GM18951 (cell line): Measurements from ENCODE around the gene VSIG10L2.

ENCODE experiments used
- POLR2A ChIP-seq: IDR thresholded peaks from 4 replicates; pipeline ENCODE4 v1.6.1; 2011; ENCODE audit warnings: mild to moderate bottlenecking; ENCODE audit not compliant: insufficient read length, insufficient read depth; ENCODE audit errors: extremely low read depth
- in situ Hi-C: fragments of 300-500 bp; cut with MboI; formaldehyde crosslinking; loops from one replicate; pipeline ENCODE4 v1.12.0; 2022; ENCODE audit warnings: low sequenced_read_pairs, mixed read lengths, inconsistent platforms; ENCODE audit not compliant: unreplicated experiment

Gene VSIG10L2

DNA sequence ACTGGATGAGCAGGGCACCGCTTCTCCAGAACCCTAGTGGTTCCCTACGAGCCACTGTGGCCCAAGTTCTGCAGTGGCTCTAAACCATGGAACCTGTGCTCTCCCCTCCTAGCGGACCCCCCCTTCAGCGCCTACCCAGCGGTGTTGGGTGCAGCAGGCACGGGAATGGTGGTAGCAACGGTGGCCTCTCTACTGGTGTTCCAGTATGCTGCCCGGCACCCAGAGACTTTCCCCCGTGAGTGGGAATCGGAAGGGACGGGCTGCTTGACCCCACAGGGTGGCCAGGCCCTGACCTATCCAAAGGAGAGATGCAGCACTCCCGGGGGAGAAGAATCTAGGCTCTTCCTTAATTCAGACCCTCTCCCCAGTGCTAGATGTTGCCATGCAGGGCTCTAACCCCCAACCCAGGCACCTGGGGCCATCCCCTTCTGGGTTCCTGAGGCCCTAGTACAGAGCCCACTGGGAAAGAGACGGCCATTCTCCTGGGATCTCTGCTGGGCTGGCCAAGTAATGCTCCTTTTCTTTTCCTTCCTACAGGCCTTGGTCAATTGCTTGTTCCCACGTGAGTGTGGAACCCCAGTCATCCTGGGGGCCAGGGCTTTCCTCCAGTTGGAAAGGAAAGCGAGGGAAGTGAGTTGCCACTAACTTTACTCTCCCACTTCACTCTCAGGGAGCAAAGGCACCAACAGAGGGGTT, 9.2 kb downstream of the VSIG10L2 start:
- in situ Hi-C loops: no loop called here
- TF ChIP-seq POLR2A: no peak

DNA sequence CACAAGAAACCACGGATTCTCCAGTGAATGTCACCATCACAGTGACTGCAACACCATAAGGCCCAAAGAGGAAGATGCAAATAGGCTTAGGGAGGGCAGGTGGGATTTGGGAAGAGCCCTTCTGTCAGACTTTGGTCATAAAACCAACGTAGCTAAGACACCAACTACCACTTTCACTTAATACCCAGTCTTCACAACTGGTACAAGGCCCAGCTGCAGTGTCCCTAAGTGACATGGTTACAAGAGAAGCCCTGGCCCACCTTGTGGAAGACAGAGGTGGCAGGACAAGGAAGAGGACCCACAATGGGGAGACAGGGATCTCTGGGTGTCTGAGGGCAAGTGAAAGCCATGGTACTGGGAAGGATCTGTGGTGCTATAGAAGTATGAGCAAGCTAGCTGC, 10.0 kb downstream of the VSIG10L2 start:
- no peak for TF ChIP-seq POLR2A
- in situ Hi-C loops: no loop called here

DNA sequence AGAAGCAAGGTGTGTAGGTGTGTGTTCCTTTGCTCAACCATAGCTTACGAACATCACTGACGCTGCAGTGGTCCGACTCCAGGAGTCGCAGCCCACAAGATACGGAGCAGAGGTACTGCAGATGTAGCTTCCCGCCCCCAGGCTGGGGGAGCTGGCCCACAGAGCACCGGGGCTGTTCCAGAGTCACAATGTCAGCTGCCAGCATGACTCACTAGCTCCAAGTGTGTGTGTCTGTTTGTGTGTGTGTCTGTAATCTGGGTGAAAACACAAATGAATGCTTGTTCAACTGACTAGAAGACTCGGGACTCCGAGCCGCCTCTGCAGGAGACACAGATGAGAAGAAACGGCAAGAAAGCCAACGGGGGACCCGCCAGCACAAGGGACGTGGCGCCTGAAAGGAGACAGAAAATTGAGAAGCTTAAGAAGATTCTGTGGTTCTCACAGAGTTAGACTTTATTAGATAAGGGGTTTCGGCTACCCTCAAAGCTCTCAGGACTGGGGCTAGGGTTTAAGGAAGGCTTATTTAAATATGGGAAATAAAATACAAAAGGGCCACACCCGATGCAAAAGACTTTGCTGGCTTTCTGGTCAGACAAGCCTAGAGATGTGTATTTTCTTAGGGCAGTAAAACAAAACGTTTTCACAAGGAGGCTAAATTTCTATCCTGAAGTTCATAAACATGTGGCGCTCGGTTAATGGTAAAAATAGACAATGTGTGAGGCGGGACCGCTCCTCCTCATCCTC, 10.7 kb downstream of the VSIG10L2 start:
- TF ChIP-seq POLR2A: no peak
- in situ Hi-C loops: no loop called here

DNA sequence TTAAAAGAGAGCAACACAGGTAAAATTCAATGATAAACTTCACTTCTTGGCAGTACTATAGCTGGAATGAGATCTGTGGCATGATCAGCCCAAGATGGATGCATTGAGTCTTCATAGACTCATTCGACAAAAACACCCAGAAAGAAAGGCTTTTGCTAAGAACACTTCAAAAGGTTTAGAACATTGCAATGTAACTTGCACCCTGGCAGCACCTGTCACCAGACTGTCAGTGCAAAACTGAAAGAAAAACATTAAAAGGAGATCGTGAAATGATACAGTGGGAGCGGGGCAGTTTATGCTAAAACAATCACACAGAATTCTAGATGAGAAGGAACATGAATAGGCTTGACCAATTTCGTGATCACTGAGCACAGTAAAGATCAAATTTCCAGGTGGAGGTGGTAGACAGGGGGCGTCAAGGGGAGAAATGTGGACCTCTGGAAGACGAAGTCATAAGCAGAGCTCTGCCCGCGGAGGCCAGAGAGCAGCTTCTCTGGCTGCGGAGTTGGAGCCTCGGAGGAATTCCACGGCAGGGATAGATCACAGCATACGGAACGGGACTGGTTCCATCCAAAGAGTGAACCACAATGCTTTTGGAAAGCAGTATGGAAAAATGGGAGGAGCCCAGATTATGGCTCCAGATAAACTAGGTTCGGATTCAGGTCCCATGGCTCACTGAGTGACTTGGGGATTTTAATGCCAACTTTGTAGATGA, 11.9 kb downstream of the VSIG10L2 start:
- no peak for TF ChIP-seq POLR2A
- in situ Hi-C loops: no loop called here

DNA sequence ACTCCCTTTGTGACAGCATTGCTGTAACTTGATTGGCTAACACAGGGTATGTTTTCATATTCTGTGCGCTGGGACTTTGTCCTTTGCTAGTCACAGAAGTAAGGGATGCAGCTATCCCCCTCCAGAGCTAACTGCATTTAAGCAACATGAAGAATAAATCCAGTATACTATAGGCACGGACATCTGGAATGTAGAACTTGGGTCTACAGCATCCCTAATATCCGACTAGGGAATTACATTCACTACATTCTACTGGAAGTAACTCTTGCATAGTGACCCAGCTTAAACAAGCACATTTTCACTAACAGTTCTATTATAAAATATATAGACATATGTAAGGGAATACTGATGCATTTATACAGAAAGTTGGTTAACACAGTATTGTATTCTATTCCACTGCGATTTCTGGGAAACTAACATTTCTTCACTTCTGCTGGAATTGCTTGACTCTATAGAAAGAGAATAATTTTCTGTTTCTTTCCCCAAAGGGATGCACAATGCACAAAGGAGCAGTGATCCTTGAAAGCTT, 13.1 kb downstream of the VSIG10L2 start:
- no peak for TF ChIP-seq POLR2A

DNA sequence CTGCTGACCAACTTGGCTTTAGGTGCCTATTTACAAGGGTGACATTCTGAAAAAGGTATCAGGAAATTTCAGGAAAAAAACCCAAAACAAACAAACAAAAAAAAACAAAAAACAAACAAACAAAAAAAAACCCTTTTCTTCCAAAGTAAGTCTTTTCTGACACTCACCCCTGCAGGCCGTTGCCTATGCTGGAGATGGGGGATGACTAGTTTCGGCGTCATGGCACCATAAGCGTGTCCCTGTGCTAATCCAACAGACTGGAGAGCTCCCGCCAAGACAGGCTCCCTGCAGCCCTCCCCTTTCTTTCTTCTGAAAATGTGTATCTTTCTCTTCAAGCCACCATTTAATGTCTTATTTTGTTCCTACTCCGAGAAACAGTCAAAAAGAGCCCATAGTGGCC, 13.7 kb downstream of the VSIG10L2 start:
- in situ Hi-C loops: no loop called here
- TF ChIP-seq POLR2A: no peak

More for the DNA sequence above, 13.1 kb downstream of the VSIG10L2 start:
- in situ Hi-C loops: no loop called here

DNA sequence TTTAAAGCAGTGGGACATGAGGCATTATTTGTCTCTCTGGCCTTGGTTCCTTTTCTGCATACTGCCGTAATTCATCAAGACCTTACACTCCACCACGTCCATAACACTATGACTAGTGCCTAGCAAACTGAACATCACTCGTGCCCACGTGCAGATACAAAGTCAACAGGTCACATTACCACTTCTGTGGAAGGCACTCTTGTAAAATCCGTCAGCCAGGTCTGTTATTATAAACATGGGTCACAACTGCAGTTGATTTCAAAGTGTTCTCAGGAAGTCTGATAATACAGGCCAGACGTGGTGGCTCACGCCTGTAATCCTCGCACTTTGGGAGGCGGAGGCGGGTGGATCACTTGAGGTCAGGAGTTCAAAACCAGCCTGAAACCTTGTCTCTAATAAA, 14.1 kb downstream of the VSIG10L2 start:
- no peak for TF ChIP-seq POLR2A
- in situ Hi-C loops: no loop called here

DNA sequence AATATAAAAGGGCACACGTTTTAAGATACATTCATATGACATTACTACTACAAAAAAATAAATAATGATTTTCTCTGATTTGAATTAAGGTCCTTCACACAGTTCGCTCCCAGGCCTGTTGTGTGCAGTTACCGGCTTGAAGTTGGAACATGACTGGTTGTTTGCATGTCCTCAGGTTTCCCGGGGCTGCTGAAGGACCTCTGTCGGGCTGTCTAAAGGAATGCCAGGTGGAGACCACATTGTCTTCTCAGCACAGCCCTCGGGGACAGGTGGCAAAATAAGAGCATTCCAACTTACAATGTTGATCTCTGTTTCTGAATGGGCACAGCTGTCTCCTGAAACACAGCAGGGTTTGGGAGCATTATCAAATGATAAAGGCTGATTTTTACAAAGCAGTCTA, 14.9 kb downstream of the VSIG10L2 start:
- no peak for TF ChIP-seq POLR2A
- in situ Hi-C loops: no loop called here

DNA sequence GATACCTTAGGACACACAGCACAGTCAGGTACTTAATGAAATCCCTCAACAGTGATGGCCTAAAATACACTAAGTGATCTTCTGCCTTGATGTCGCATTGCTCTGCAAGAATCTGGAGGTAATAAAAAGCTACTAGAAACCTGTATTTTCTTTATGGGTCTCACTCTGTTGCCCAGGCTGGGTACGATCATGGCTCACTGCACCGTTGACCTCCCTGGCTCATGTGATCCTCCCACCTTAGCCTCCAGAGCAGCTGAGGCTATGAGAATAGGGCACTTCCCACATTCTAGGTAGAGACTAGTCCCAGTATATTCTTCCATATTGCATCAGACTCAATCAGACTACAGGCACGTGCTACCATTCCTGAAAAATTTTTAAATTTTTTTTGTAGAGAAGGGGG, 21.7 kb downstream of the VSIG10L2 start:
- in situ Hi-C loops: no loop called here
- no peak for TF ChIP-seq POLR2A

DNA sequence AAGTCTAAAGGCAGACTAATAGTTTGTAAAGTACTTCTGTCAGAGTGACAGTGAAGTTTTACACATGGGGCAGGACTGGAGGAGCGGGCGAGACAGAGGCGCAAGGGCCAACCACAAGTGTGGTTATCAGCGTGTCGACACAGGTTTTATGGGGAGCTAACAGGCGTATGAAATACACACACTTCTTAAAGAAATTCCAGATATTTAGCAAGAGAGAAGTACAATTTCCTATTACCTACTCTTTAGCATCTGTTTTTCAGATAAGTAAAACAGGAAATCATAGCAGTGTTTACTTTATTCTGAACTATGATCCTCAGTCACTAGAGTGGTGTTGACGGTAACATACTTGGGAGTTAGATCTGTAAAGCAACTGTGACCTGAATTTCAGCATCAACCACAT, 22.5 kb downstream of the VSIG10L2 start:
- no peak for TF ChIP-seq POLR2A
- in situ Hi-C loops: no loop called here

DNA sequence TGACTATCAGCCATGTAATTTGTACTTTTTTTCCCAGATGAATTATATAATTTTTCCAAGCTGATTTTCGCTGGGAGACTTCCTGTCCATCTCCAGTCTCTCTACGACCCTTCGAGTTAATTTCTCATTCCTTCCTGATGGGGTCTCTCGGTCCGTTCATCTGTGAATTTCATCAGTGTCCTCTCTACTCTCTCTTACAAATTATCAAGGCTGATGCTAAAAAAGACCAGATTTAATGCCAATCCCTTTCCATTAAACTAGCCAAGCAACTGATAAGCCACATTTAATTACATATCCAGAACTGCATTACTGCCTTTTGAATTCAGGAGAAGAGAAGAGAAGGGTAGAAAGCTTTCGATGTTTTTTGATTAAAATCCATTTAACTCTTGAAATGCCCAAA, 25.8 kb downstream of the VSIG10L2 start:
- in situ Hi-C loops: no loop called here
- no peak for TF ChIP-seq POLR2A

DNA sequence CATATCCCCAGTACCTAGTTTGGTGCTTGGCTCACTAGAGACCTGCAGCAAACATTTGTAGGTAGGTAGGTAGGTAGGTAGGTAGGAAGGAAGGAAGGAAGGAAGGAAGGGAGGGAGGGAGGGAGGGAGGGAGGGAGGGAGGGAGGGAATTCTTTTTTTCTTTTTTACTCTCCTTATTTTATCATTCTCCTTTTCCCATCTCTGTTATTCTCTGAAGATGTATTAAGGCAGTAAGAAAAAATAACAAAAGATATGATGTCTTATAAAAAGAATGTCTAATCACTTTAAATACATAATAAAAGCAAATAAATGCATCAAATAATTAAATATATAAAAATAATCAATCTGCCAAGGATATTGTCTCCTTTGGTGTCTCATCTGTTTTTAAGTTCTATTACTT, 28.4 kb downstream of the VSIG10L2 start:
- in situ Hi-C loops: no loop called here
- TF ChIP-seq POLR2A: no peak

DNA sequence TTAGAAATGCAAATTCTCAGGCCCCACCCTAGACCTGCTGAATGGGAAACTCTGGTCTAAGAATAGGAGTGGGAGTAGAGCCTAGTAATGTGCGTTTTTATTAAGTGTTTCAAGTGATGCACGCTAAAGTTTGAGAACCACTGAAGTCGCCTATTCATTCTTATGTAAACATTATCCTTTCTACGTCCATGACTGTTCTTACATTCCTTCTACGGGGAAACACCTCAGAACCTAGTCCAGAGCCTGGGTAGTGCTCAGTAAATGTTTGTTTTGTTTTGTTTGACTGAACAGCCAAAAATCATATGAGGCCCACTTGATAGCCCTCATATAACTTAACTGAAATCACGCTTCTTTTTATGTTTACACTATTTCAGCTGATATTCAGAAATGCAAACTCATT, 29.8 kb downstream of the VSIG10L2 start:
- TF ChIP-seq POLR2A: no peak
- in situ Hi-C loops: no loop called here
